GM20000 (cell line): ENCODE results near the gene SLC30A10.

Experiments
- DNase-seq: peaks from one replicate; pipeline ENCODE4 v3.0.0; 2012; ENCODE audit warnings: low spot score
- CTCF ChIP-seq: IDR thresholded peaks from 2 replicates; pipeline ENCODE4 v1.5.1; 2012; ENCODE audit warnings: mild to moderate bottlenecking, control low read depth; ENCODE audit errors: extremely low read depth, missing control alignments

Gene SLC30A10

GRCh38 chr1:219926363-219926998, 1.9 kb downstream of the SLC30A10 start:
- no peak for TF ChIP-seq CTCF
- no peak for DNase-seq

- no peak for DNase-seq
- TF ChIP-seq CTCF, result no peak
These were observed 4.0 kb downstream of the SLC30A10 start for GRCh38 chr1:219924342-219924741.

GRCh38 chr1:219917851-219918466, 10.4 kb downstream of the SLC30A10 start:
- no peak for DNase-seq
- TF ChIP-seq CTCF, result no peak

- DNase-seq, result no peak
- no peak for TF ChIP-seq CTCF
These were observed 11.1 kb downstream of the SLC30A10 start for GRCh38 chr1:219917281-219917680.

- DNase-seq, result no peak
- TF ChIP-seq CTCF, result no peak
These were observed 12.1 kb downstream of the SLC30A10 start for GRCh38 chr1:219916257-219916656.

GRCh38 chr1:219913005-219913770, 15.2 kb downstream of the SLC30A10 start:
- TF ChIP-seq CTCF, result no peak
- no peak for DNase-seq

GRCh38 chr1:219910716-219911115, 17.6 kb downstream of the SLC30A10 start:
- DNase-seq, result no peak
- TF ChIP-seq CTCF, result no peak
